Measurements from ENCODE around the gene PDE7B.

DNA sequence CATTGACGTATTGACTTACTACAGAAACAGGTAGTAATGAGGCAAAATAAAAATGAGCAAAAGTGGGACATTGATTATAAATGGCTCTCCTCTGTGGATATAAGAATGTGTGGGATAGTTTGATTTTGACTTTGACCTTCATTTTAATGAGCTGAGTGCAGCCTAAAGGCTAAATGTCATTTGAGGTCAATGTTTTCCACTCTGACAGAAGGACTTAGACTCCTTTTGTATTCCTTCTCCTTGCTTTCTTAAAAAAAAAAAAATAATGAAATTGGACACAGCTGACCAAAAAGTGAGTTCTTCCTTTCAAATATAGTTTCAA lies 330.0 kb downstream of the PDE7B start:
- TF ChIP-seq POLR2A (IDR thresholded peaks at IDR 0.05), result no peak
- TF ChIP-seq, protein P1, sequence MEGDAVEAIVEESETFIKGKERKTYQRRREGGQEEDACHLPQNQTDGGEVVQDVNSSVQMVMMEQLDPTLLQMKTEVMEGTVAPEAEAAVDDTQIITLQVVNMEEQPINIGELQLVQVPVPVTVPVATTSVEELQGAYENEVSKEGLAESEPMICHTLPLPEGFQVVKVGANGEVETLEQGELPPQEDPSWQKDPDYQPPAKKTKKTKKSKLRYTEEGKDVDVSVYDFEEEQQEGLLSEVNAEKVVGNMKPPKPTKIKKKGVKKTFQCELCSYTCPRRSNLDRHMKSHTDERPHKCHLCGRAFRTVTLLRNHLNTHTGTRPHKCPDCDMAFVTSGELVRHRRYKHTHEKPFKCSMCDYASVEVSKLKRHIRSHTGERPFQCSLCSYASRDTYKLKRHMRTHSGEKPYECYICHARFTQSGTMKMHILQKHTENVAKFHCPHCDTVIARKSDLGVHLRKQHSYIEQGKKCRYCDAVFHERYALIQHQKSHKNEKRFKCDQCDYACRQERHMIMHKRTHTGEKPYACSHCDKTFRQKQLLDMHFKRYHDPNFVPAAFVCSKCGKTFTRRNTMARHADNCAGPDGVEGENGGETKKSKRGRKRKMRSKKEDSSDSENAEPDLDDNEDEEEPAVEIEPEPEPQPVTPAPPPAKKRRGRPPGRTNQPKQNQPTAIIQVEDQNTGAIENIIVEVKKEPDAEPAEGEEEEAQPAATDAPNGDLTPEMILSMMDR (IDR thresholded peaks at IDR 0.05), result no peak

Data from thyroid gland (tissue), 4 donors.